ENCODE measurements around the gene MIEF2.

GRCh38 chr17:18256351-18256750 lies 4.1 kb upstream of the MIEF2 start:
- TF ChIP-seq, protein P1, sequence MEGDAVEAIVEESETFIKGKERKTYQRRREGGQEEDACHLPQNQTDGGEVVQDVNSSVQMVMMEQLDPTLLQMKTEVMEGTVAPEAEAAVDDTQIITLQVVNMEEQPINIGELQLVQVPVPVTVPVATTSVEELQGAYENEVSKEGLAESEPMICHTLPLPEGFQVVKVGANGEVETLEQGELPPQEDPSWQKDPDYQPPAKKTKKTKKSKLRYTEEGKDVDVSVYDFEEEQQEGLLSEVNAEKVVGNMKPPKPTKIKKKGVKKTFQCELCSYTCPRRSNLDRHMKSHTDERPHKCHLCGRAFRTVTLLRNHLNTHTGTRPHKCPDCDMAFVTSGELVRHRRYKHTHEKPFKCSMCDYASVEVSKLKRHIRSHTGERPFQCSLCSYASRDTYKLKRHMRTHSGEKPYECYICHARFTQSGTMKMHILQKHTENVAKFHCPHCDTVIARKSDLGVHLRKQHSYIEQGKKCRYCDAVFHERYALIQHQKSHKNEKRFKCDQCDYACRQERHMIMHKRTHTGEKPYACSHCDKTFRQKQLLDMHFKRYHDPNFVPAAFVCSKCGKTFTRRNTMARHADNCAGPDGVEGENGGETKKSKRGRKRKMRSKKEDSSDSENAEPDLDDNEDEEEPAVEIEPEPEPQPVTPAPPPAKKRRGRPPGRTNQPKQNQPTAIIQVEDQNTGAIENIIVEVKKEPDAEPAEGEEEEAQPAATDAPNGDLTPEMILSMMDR (IDR thresholded peaks at IDR 0.05), result no peak
- no peak for TF ChIP-seq POLR2A (IDR thresholded peaks at IDR 0.05)
